ENCODE results near the gene DPEP2.
"Not testable (repeated sequence)": the region's sequence is repeated elsewhere in the genome, so short reads cannot be mapped to it uniquely, and the experiment has no call there.

DPEP2 gene

GRCh38 chr16:67950335-67950843 is 48.9 kb downstream of the DPEP2 start:
- DNase-seq: no peak

- no peak for DNase-seq
These were observed 49.6 kb downstream of the DPEP2 start for GRCh38 chr16:67949645-67950044.

GRCh38 chr16:67948015-67948414 is 51.3 kb downstream of the DPEP2 start:
- no peak for DNase-seq

- no peak for DNase-seq
These were observed 52.2 kb downstream of the DPEP2 start for GRCh38 chr16:67946966-67947558.

- no peak for DNase-seq
These were observed 53.1 kb downstream of the DPEP2 start for GRCh38 chr16:67946128-67946569.

GRCh38 chr16:67945392-67945933 is 53.8 kb downstream of the DPEP2 start:
- no peak for DNase-seq

GRCh38 chr16:67944690-67945391 is 54.4 kb downstream of the DPEP2 start:
- DNase-seq: no peak

GRCh38 chr16:67943619-67944504 is 55.4 kb downstream of the DPEP2 start, which contains the start of gene LCAT:
Gene LCAT, minus strand, starts transcription at chr16:67944120. Its CDS starts 19 bp downstream, at chr16:67944101.
- DNase-seq: no peak

- no peak for DNase-seq
These were observed 56.0 kb downstream of the DPEP2 start for GRCh38 chr16:67943256-67943618.

- no peak for DNase-seq
These were observed 56.6 kb downstream of the DPEP2 start for GRCh38 chr16:67942510-67943255.

- DNase-seq: no peak
These were observed 57.1 kb downstream of the DPEP2 start for GRCh38 chr16:67942200-67942509.

GRCh38 chr16:67941469-67942199 is 57.6 kb downstream of the DPEP2 start:
- DNase-seq: no peak

- DNase-seq: no peak
These were observed 58.7 kb downstream of the DPEP2 start for GRCh38 chr16:67940446-67941089.

- DNase-seq: no peak
These were observed 59.5 kb downstream of the DPEP2 start for GRCh38 chr16:67939507-67940445.

- not testable (repeated sequence) for DNase-seq
These were observed 61.6 kb downstream of the DPEP2 start for GRCh38 chr16:67937713-67938112.

All from NCI-H446 (cell line).